ENCODE results near the gene MGAT5.

- TF ChIP-seq PATZ1 (CRISPR knock-in tag; IDR thresholded peaks at IDR 0.05; ENCODE audit: borderline replicate concordance) (no peak), SNAI2 (CRISPR knock-in tag; IDR thresholded peaks at IDR 0.05) (no peak)
These were observed 7.6 kb upstream of the MGAT5 start for GRCh38 chr2:134246154-134246874.
